GM19438 (cell line): ENCODE measurements around the gene TBX4.
"Not testable (repeated sequence)": the region's sequence is repeated elsewhere in the genome, so short reads cannot be mapped to it uniquely, and the experiment has no call there.

Experiments
- ATAC-seq: cut with Tn5 transposase; IDR thresholded peaks from one replicate; pipeline ENCODE4 v1.9.1; 2021; ENCODE audit warnings: low read depth; ENCODE audit not compliant: unreplicated experiment

Gene TBX4

DNA sequence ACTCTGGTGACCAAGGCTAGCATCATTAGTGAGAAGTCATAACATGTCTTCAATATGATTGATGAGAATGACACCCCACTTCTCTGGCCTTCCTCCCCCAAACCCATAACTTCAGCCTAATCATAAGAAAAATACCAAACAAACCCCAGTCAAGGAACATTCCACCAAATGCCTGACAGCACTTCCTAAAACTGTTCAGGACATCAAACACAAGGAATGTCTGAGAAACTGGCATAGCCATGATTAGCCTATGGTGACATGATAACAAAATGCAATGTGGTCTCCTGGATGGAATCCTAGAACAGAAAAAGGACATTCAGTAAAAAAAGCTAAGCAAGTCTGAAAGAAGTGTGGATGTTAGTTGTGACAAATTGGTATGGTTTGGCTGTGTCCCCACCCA, 24.7 kb upstream of the TBX4 start:
- ATAC-seq, result no peak

GRCh38 chr17:61429274-61429673, 22.9 kb upstream of the TBX4 start:
- no peak for ATAC-seq

GRCh38 chr17:61429831-61430230, 22.4 kb upstream of the TBX4 start:
- ATAC-seq, result not testable (repeated sequence)

- no peak for ATAC-seq
Observed at GRCh38 chr17:61431594-61432311, 20.5 kb upstream of the TBX4 start.

- no peak for ATAC-seq
Observed at GRCh38 chr17:61436273-61436672, 15.9 kb upstream of the TBX4 start.

- no peak for ATAC-seq
Observed at GRCh38 chr17:61436995-61437704, 15.1 kb upstream of the TBX4 start.

DNA sequence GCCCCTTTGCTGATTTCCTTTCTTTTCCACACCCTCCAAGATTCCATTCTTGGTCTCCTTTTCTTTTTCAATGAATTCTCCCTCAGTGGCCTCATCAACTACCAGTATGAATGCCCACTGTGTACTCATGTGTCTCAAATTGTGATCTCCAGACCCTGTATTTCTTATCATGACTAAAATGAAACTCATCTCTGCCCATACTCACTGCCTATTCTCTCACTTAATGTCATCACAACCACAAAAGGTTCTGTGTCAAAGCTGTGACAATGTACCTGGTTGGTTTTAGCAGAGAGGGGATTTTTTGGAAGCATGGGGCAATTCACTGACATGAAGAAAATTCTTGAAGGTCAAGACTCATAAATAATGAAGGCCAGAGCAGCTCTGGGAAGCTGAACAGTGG, 11.5 kb upstream of the TBX4 start:
- no peak for ATAC-seq

GRCh38 chr17:61441507-61441906, 10.7 kb upstream of the TBX4 start:
- ATAC-seq, result not testable (repeated sequence)

GRCh38 chr17:61442136-61442775, 10.0 kb upstream of the TBX4 start:
- ATAC-seq, result no peak

GRCh38 chr17:61442878-61443474, 9.2 kb upstream of the TBX4 start:
- ATAC-seq, result no peak

- ATAC-seq, result no peak
Observed at GRCh38 chr17:61443475-61443882, 8.7 kb upstream of the TBX4 start.

GRCh38 chr17:61444075-61444474, 8.1 kb upstream of the TBX4 start:
- no peak for ATAC-seq

- no peak for ATAC-seq
Observed at GRCh38 chr17:61444831-61445230, 7.4 kb upstream of the TBX4 start.

- ATAC-seq, result no peak
Observed at GRCh38 chr17:61447358-61447757, 4.9 kb upstream of the TBX4 start.

GRCh38 chr17:61448042-61448441, 4.2 kb upstream of the TBX4 start:
- no peak for ATAC-seq

GRCh38 chr17:61449140-61449539, 3.1 kb upstream of the TBX4 start:
- not testable (repeated sequence) for ATAC-seq

GRCh38 chr17:61449707-61450640, 2.2 kb upstream of the TBX4 start:
- ATAC-seq, result no peak

DNA sequence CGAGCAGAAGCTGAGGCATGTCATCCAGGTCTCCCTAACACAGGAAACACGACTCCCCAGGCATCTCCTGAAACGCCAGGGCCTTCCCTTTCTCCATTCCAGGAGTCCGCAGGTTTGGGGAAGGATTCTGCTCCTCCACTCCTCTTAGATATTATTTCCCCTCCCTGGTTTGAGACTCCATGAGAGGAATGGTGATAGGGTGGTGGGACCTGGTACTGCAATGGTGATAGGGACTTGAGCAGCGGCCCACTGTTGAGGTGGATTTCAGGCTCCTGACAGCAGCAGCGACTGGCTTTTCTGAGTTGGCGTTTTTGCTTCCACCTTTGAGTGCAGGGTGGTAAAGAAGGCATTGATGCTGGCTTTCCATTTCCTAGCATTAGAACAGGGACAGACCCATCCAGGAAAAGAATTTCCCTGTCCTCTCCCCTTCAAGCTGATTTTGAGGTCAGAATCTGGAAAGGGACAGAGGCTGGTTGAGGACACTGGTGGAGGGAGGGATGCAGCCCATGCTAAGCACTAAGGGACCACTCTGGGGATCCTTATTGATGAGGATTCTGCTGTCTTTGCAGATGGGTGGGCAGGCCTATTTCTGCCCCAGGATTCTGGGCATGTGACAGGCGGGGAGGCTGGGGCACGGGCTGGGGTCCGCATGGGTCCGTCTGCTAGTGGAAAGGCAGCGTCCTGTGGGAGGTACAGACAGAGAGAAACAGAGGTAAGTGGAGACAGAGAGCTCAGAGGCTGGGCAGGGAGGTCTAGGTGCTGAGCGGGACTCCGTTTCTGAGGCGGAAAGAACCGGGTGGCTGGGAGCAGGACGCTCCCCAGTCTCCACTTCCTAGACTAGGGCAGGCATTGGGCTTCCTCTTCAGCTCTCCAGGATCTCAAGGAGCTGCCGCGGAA, 1.3 kb upstream of the TBX4 start:
- ATAC-seq, result no peak
